Smooth muscle cell (in vitro differentiated cells): ENCODE results near the gene TTC21A. TPM values are rescaled to one million over a fixed set of nuclear protein-coding genes. Genes with fewer than 3 reads are reported as not detected.

Experiments used
- DNase-seq: peaks from one replicate; lab custom pipeline; 2025; ENCODE audit not compliant: unreplicated experiment; lab: John Stamatoyannopoulos, UW
- H2AFZ ChIP-seq: fragments of 200-600 bp; sonication (generic); 2 replicates; pipeline ENCODE4 v1.6.0; 2016; ENCODE audit warnings: antibody characterized with exemption, low read depth, mild to moderate bottlenecking
- H3F3A ChIP-seq: fragments of 200-600 bp; sonication (generic); 2 replicates; pipeline ENCODE4 v1.6.0; 2017; ENCODE audit warnings: antibody characterized with exemption, low read depth
- H3K27ac ChIP-seq: fragments of 200-600 bp; sonication (generic); 2 replicates; pipeline ENCODE4 v1.5.1; 2016; ENCODE audit warnings: low read depth, mild to moderate bottlenecking
- H3K27me3 ChIP-seq: fragments of 200-600 bp; sonication (generic); 2 replicates; pipeline ENCODE4 v1.6.1; 2016; ENCODE audit warnings: low read depth, mild to moderate bottlenecking
- H3K36me3 ChIP-seq: fragments of 200-600 bp; sonication (generic); 2 replicates; pipeline ENCODE4 v1.5.1; 2016; ENCODE audit warnings: low read depth
- H3K4me1 ChIP-seq: fragments of 200-600 bp; sonication (generic); 2 replicates; pipeline ENCODE4 v1.5.1; 2016; ENCODE audit warnings: low read depth
- H3K4me2 ChIP-seq: fragments of 200-600 bp; sonication (generic); 2 replicates; pipeline ENCODE4 v1.6.0; 2016; ENCODE audit warnings: mild to moderate bottlenecking
- H3K4me3 ChIP-seq: fragments of 200-600 bp; sonication (generic); 2 replicates; pipeline ENCODE4 v1.5.1; 2016; ENCODE audit warnings: mild to moderate bottlenecking
- H3K79me2 ChIP-seq: fragments of 200-600 bp; sonication (generic); 2 replicates; pipeline ENCODE4 v1.6.0; 2016; ENCODE audit warnings: low read depth, mild to moderate bottlenecking
- H3K9ac ChIP-seq: fragments of 200-600 bp; sonication (generic); 2 replicates; pipeline ENCODE4 v1.6.0; 2016; ENCODE audit warnings: low read depth
- H3K9me3 ChIP-seq: fragments of 200-600 bp; sonication (generic); replicated peaks from 2 replicates; pipeline ENCODE4 v1.5.1; 2016; ENCODE audit warnings: low read depth
- H4K20me1 ChIP-seq: fragments of 200-600 bp; sonication (generic); 2 replicates; pipeline ENCODE4 v1.6.0; 2016; ENCODE audit warnings: low read depth
- CTCF ChIP-seq: fragments of 200-600 bp; sonication (generic); IDR thresholded peaks from 2 replicates; pipeline ENCODE4 v1.5.1; 2017; ENCODE audit warnings: borderline replicate concordance, mild to moderate bottlenecking, antibody characterized with exemption; ENCODE audit not compliant: insufficient read depth, poor library complexity, severe bottlenecking
- WGBS: methylation state at CpG from one replicate; pipeline ENCODE4 v1.1.7; 2016; ENCODE audit warnings: low lambda C conversion rate; 5-methylcytosine and 5-hydroxymethylcytosine counted together
- polyA plus RNA-seq: library from polyadenylated mRNA; unstranded; fragments of >200 nt; fragmentation: Nextera tagmentation; extraction: Ambion mirVana; gene quantifications from 2 replicates; pipeline ENCODE4 v1.2.1, GENCODE V29; 2016
- total RNA-seq: library from RNA; depleted of rRNA; stranded (reverse); fragments of >200 nt; gene quantifications from 2 replicates; pipeline ENCODE4 v1.2.3, GENCODE V29; 2014

Gene TTC21A
- total and polyA plus RNA-seq, 2 experiments from 2014 or later: 2.3 to 10.6 TPM

DNA sequence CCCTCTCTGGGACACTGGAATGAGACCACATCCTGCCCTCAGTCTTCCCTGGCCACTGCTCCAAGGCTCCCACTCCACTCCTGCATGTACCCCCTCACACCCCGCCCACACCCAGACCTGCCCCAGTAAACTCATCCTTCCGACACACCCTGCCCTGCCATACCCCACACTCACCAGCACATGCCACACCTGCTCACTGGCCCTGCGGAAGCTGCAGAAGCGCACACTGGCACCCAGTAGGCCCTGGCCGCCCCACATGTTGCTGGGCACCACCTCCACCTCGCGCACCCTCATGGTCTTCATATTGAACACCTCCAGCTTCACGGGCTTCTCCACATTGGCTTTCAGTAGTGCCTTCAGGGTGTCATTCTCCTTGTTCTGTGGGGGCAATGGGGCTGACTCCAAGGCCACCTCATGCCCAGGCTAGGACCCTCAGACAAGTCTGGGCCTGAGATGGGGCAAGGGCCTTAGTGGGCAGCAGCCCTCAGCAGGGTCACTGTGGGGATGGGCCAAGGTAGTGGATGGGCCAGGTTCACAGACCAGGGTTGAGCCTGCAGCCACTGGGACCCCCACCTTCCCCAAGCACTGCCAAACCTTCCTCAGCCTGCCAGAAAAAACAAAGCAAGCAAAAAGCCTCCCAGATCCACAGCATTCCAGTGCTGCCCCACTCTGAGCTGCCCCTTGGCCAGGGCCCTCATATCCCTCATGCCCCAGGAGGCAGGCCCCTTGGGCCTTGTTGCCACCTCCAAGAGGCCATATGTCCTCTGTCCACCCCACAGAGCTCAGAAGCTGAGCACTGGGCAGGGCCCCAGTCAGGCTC is 4.8 kb upstream of the TTC21A start:
- no peak overlapping the region for H2AFZ ChIP-seq
- TF ChIP-seq CTCF: no peak
- H3K9ac ChIP-seq: no peak overlapping the region
- DNase-seq: no peak
- no peak overlapping the region for H3K27ac ChIP-seq
- H3K9me3 ChIP-seq: no peaks in the 10 kb centered on the region
- H3K4me2 ChIP-seq: no peak overlapping the region
- no peaks in the 10 kb centered on the region for H3F3A ChIP-seq
- WGBS: 99% methylated on average over 8 of the region's 8 CpGs
- H3K27me3 ChIP-seq: no peaks in the 10 kb centered on the region
- no peaks in the 10 kb centered on the region for H3K36me3 ChIP-seq
- H4K20me1 ChIP-seq: peaks cover 75% of the 10 kb centered on the region
- peaks cover 7% of the 10 kb centered on the region for H3K4me1 ChIP-seq
- no peak overlapping the region for H3K4me3 ChIP-seq
- peaks cover 43% of the 10 kb centered on the region for H3K79me2 ChIP-seq

- peaks cover 43% of the 10 kb centered on the region for H3K79me2 ChIP-seq
- H3K4me3 ChIP-seq: no peak overlapping the region
- no peak overlapping the region for H3K9ac ChIP-seq
- peaks cover 11% of the 10 kb centered on the region for H3K4me1 ChIP-seq
- H3K9me3 ChIP-seq: no peaks in the 10 kb centered on the region
- H3K4me2 ChIP-seq: no peak overlapping the region
- no peak for TF ChIP-seq CTCF
- no peaks in the 10 kb centered on the region for H3F3A ChIP-seq
- 88% methylated on average over 4 of the region's 4 CpGs for WGBS
- no peak for DNase-seq
- H3K27ac ChIP-seq: no peak overlapping the region
- H3K27me3 ChIP-seq: no peaks in the 10 kb centered on the region
- H2AFZ ChIP-seq: no peak overlapping the region
- no peaks in the 10 kb centered on the region for H3K36me3 ChIP-seq
- peaks cover 75% of the 10 kb centered on the region for H4K20me1 ChIP-seq
Observed at GRCh38 chr3:39103324-39103693, 4.2 kb upstream of the TTC21A start.

- no peaks in the 10 kb centered on the region for H3K9me3 ChIP-seq
- no peak overlapping the region for H3K27ac ChIP-seq
- H3K4me3 ChIP-seq: no peak overlapping the region
- no peak overlapping the region for H3K9ac ChIP-seq
- 96% methylated on average over 6 of the region's 6 CpGs for WGBS
- no peak overlapping the region for H2AFZ ChIP-seq
- H3K79me2 ChIP-seq: peaks cover 43% of the 10 kb centered on the region
- H3K36me3 ChIP-seq: no peaks in the 10 kb centered on the region
- H3K4me2 ChIP-seq: no peak overlapping the region
- DNase-seq: no peak
- H3F3A ChIP-seq: no peaks in the 10 kb centered on the region
- no peak for TF ChIP-seq CTCF
- peaks cover 75% of the 10 kb centered on the region for H4K20me1 ChIP-seq
- no peaks in the 10 kb centered on the region for H3K27me3 ChIP-seq
- peaks cover 15% of the 10 kb centered on the region for H3K4me1 ChIP-seq
Observed at GRCh38 chr3:39103791-39104552, 3.5 kb upstream of the TTC21A start.
